T-cell (primary cell): ENCODE data around the gene KRT79. TPM values are rescaled to one million over a fixed set of nuclear protein-coding genes. Genes with fewer than 3 reads are reported as not detected.

Experiments
- ATAC-seq, 4 experiments: fragments of 200-7000 bp in 3 of 4; fragments of 150-1000 bp in 1 of 4; cut with Tn5 transposase; replicated peaks in 1 of 4; 1 replicate in 3 of 4; 2 replicates in 1 of 4; pipeline ENCODE4 v1.10.0; 2021; ENCODE audit warnings: moderate library complexity in 3 of 4, mild to moderate bottlenecking in 2 of 4, moderate number of reproducible peaks in 1 of 4
- CTCF ChIA-PET, 2 donors: fragments of 300-600 bp; sonication (Branson Sonifier 250); formaldehyde crosslinking; loops; one replicate each; lab custom pipeline; 2022; ENCODE audit warnings: antibody characterized with exemption in 2 of 2; lab: Charles Lee
- POLR2A ChIA-PET, 2 donors: fragments of 300-600 bp; sonication (Branson Sonifier 250); formaldehyde crosslinking; loops; one replicate each; lab custom pipeline; 2022; ENCODE audit warnings: antibody characterized with exemption in 2 of 2; lab: Charles Lee
- DNase-seq, 35 experiments: peaks; one replicate each; pipeline versions ENCODE4 v3.0.0 to v3.0.0-alpha.2; 2013 to 2023
- H3K27ac ChIP-seq: one replicate; pipeline ENCODE4 v1.5.1; 2013; ENCODE audit warnings: low read length
- H3K27me3 ChIP-seq, 2 experiments: replicated peaks in 1 of 2; 1 replicate in 1 of 2; 2 replicates in 1 of 2; pipeline versions ENCODE4 v1.6.1 to v1.7.0; 2013; ENCODE audit warnings: low read length in 1 of 2, mixed read lengths in 1 of 2; ENCODE audit not compliant: control insufficient read depth in 2 of 2, insufficient read depth in 2 of 2; ENCODE audit errors: extremely low read depth in 1 of 2
- H3K36me3 ChIP-seq, 2 donors: 1 replicate in 1 of 2; 2 replicates in 1 of 2; pipeline versions ENCODE4 v1.6.1 to v1.7.0; 2013; ENCODE audit warnings: low read length in 1 of 2; ENCODE audit not compliant: control insufficient read depth in 2 of 2, insufficient read depth in 1 of 2; ENCODE audit errors: extremely low read depth in 1 of 2
- H3K4me1 ChIP-seq, 2 experiments: 1 replicate in 1 of 2; 2 replicates in 1 of 2; pipeline versions ENCODE4 v1.6.1 to v1.7.0; 2013; ENCODE audit warnings: low read length in 2 of 2, mixed read lengths in 1 of 2; ENCODE audit not compliant: insufficient read depth in 2 of 2, control insufficient read depth in 1 of 2; ENCODE audit errors: extremely low read depth in 1 of 2
- H3K4me3 ChIP-seq, 2 donors: 1 replicate in 1 of 2; 2 replicates in 1 of 2; pipeline versions ENCODE4 v1.5.1 to v1.7.0; 2013; ENCODE audit warnings: mild to moderate bottlenecking in 2 of 2, low read length in 1 of 2, moderate library complexity in 1 of 2; ENCODE audit not compliant: control insufficient read depth in 1 of 2; ENCODE audit errors: extremely low read depth in 1 of 2
- H3K9me3 ChIP-seq: 2 replicates; pipeline ENCODE4 v1.7.0; 2013
- H3K27ac Mint-ChIP-seq, 2 donors: one replicate each; pipeline ENCODE4 v1.8.0; 2020 to 2021; ENCODE audit warnings: mild to moderate bottlenecking in 2 of 2, mixed read lengths in 2 of 2
- H3K27me3 Mint-ChIP-seq, 2 donors: one replicate each; pipeline ENCODE4 v1.8.0; 2021 to 2022; ENCODE audit warnings: mixed read lengths in 2 of 2
- H3K36me3 Mint-ChIP-seq: one replicate; pipeline ENCODE4 v1.8.0; 2021; ENCODE audit warnings: mixed read lengths
- H3K4me1 Mint-ChIP-seq, 3 donors: one replicate each; pipeline ENCODE4 v1.8.0; 2020 to 2022; ENCODE audit warnings: mixed read lengths in 3 of 3, mild to moderate bottlenecking in 1 of 3
- H3K4me3 Mint-ChIP-seq, 3 donors: one replicate each; pipeline ENCODE4 v1.8.0; 2020 to 2022; ENCODE audit warnings: mild to moderate bottlenecking in 3 of 3, mixed read lengths in 3 of 3, moderate library complexity in 3 of 3
- H3K9me3 Mint-ChIP-seq, 3 donors: one replicate each; pipeline ENCODE4 v1.8.0; 2020 to 2022; ENCODE audit warnings: mixed read lengths in 3 of 3
- WGBS: methylation state at CpG from one replicate; pipeline ENCODE4 v1.1.5; 2013; ENCODE audit warnings: missing lambda C conversion rate; ENCODE audit not compliant: insufficient coverage; 5-methylcytosine and 5-hydroxymethylcytosine counted together
- total RNA-seq, 35 experiments: library from RNA in 6 of 35; stranded (reverse) in 6 of 35; fragments of 120-200 nt in 1 of 35; gene quantifications; one replicate each; pipeline versions ENCODE4 v1.2.1 to v1.2.4 and lab custom pipeline; 2013 to 2026

Gene KRT79
- total RNA-seq, 5 donors from 2014 or later (not counting 1 experiment from before 2014, with no cell fraction given), result 0.28 TPM; not detected in 4

DNA sequence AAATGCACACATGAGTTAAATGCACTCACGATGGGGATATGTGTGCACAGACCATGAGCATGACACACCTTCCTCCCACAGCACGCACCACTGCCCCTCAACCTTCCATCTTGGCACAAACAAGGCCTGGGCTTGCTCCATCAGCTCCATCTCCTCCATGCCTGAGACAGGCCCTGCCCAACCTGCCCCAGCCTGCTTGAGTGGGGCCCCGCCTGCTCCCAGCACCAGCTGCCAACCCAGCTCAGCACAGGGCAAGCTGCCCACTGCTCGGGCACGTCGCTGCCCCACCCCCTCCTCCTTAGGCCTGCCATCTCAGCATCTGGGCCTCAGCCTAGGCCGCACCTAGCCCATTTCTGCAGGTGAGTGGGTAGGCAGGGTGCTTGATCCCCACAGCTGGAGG is 42.3 kb upstream of the KRT79 start:
- Mint-ChIP-seq H3K9me3 (no peaks in the 10 kb centered on the region), H3K27ac (no peak overlapping the region), H3K4me3 (no peak overlapping the region), H3K4me1 (peaks cover 21 to 32% (median 22%) of the 10 kb centered on the region in 3 donors), H3K36me3 (no peaks in the 10 kb centered on the region), H3K27me3 (peaks cover 3 to 6% of the 10 kb centered on the region in 2 donors)
- POLR2A ChIA-PET, result no interaction called here
- Histone ChIP-seq H3K9me3 (no peaks in the 10 kb centered on the region), H3K27me3 (peaks cover 0 to 47% of the 10 kb centered on the region in 2 experiments), H3K4me3 (no peak overlapping the region), H3K27ac (no peak overlapping the region), H3K36me3 (no peaks in the 10 kb centered on the region), H3K4me1 (peaks cover 0 to 39% of the 10 kb centered on the region in 2 experiments)
- no peak for DNase-seq
- no peak for ATAC-seq
- 87% methylated on average over 3 of the region's 7 CpGs for WGBS
- CTCF ChIA-PET, result interaction anchor here (0.6 to 0.8 kb wide), 2 partner anchors 9 to 298 kb away, joined by 3 to 4 read pairs; no protein-coding TSS in a partner anchor

DNA sequence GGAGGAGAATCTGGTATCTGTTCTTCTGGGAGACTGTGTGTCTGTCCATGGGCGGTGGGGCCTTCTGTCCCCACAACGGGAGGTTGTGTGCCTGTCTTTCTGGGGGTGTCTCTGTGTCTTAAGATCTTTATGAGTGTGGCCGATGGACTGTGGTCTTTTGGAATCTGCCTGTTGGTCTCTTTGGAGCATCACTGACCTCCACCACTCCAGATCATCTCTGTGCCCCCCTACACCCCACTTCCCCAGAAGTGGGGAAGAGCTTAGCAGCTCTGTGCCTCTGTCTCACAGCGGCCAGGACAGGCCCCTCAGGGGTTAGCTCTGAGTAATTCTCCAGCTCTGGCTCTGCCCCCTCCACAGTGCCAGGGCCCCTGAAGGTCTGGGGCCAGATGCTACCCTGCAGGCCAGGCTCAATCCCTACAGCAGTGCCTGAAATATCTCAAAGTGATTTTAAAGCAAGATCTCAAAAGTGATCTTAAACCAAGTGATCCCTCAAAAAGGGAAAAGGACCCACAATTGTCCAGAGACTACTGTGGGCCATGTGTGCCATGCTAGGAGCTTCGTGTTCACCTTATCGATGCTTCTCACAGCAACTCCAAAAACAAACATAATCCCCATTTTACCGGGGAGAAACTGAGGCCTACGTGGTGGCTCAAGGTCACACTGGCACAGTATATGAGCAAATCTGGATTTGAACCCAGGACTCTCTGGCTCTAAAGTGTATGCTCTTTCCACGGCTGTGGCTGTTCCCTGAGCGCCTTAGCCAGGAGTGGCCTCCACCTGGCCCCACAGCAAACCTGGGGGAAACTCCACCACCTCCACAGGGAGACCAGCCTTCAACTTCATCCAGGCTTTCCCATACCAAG is 40.7 kb upstream of the KRT79 start:
- H3K4me1 Mint-ChIP-seq, result peaks cover 24 to 39% (median 26%) of the 10 kb centered on the region in 3 donors
- 100% methylated on average over 5 of the region's 10 CpGs for WGBS
- no peaks in the 10 kb centered on the region for H3K36me3 Mint-ChIP-seq
- Histone ChIP-seq H3K36me3 (no peaks in the 10 kb centered on the region), H3K27ac (no peak overlapping the region), H3K4me1 (peaks cover 0 to 49% of the 10 kb centered on the region in 2 experiments), H3K4me3 (peak overlapping the region; percentile 29 to 44), H3K27me3 (peaks cover 0 to 33% of the 10 kb centered on the region in 2 experiments), H3K9me3 (no peaks in the 10 kb centered on the region)
- no peaks in the 10 kb centered on the region for H3K27me3 Mint-ChIP-seq
- no peak for ATAC-seq
- H3K9me3 Mint-ChIP-seq, result no peaks in the 10 kb centered on the region
- POLR2A ChIA-PET, result interaction anchor here (0.5 to 0.6 kb wide), 2 partner anchors 295 to 830 kb away, joined by 3 to 5 read pairs; no protein-coding TSS in a partner anchor
- no peak for DNase-seq
- peak overlapping the region in 1 of 2 donors; percentile 86 for H3K27ac Mint-ChIP-seq
- peak overlapping the region; percentile 64 to 83 (median 77) for H3K4me3 Mint-ChIP-seq
- CTCF ChIA-PET, result interaction anchor here (0.5 to 5.0 kb wide), 4 partner anchors 10 to 290 kb away, joined by 4 to 37 read pairs (median 8); no protein-coding TSS in a partner anchor

DNA sequence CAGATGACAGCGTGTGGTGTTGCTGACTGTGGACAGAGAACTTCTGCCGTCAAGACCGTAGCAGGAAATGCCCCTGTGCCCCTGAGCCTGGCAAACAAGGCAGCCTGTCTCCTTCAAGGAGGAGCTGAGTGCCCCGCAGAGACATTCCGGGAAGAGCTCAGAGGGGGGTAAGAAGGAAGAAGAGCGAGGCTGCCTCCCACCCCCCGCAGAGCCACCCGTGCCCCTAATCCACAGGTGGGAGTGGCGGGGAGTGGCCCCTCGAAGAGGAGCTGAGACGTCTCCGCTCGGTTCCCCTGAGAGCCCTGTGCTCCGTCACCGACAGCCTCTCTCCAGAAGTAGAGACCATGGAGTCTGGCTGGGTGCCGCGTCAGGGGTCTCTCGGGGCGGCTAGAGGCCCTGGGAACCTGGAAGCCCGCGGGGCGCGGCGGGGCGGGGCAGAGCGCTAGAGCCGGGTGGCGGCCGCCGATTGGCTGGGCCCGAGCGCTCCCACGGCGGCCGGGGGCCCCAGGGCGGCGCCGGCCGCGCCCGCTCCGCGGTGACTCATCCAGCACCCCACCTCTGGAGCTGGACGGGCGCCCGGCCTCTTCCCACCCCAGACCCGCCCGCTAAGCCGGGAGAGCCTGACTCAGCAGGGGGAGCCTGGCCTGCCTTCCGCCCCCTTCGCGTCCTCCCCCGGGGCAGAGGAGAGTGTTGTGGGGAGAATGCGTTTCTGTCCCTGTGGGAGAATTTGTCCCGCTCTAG is 39.9 kb upstream of the KRT79 start:
- no peaks in the 10 kb centered on the region for H3K36me3 ChIP-seq
- peaks cover 0 to 26% of the 10 kb centered on the region in 2 experiments for H3K27me3 ChIP-seq
- POLR2A ChIA-PET, result interaction anchor here (0.5 to 0.9 kb wide), 3 partner anchors 292 to 830 kb away, joined by 3 to 5 read pairs (median 3); no protein-coding TSS in a partner anchor
- H3K4me3 Mint-ChIP-seq, result peak overlapping the region; percentile 65 to 83 (median 78)
- H3K4me3 ChIP-seq, result peak overlapping the region; percentile 40 to 44
- peaks cover 0 to 43% of the 10 kb centered on the region in 2 experiments for H3K4me1 ChIP-seq
- H3K4me1 Mint-ChIP-seq, result peaks cover 25 to 40% (median 27%) of the 10 kb centered on the region in 3 donors
- ATAC-seq (peak; percentile 68 to 79 (median 74)), DNase-seq (peak in 22 of 35 experiments; percentile 5 to 61 (median 27))
- H3K9me3 Mint-ChIP-seq, result no peaks in the 10 kb centered on the region
- no peaks in the 10 kb centered on the region for H3K27me3 Mint-ChIP-seq
- no peaks in the 10 kb centered on the region for H3K36me3 Mint-ChIP-seq
- H3K27ac ChIP-seq, result peak overlapping the region; percentile 51
- WGBS, result 2% methylated on average over 36 of the region's 55 CpGs
- H3K9me3 ChIP-seq, result no peaks in the 10 kb centered on the region
- CTCF ChIA-PET, result interaction anchor here (0.5 to 5.0 kb wide), 10 partner anchors 9 to 293 kb away, joined by 3 to 37 read pairs (median 4); no protein-coding TSS in a partner anchor
- peak overlapping the region; percentile 1 to 86 for H3K27ac Mint-ChIP-seq

DNA sequence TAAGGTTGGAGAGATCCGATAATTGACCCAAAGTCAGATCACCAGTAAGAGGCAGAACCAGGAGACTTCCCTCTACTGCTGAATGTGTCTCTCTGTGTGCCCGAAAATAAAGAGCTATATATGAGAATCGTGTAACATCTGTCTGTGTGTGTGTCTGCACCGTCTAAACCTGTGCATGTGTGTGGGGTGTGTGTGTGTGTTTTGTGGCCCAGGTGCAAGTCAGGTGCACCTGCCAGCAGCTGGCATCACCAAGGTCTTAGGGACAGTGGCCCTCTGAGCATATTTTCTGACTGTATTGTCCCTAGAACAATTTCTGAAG is 39.4 kb upstream of the KRT79 start:
- 25% methylated on average over 2 of the region's 4 CpGs for WGBS
- no peak for ATAC-seq
- DNase-seq, result no peak
- H3K27ac Mint-ChIP-seq, result peak overlapping the region; percentile 1 to 65
- ChIA-PET POLR2A (interaction anchor here in 1 of 2 donors (0.9 kb wide), 1 partner anchor 292 kb away, joined by 3 read pairs; no protein-coding TSS in a partner anchor), CTCF (interaction anchor here (0.6 to 5.0 kb wide), 9 partner anchors 9 to 292 kb away, joined by 3 to 37 read pairs (median 4); no protein-coding TSS in a partner anchor)
- Histone ChIP-seq H3K27ac (no peak overlapping the region), H3K9me3 (no peaks in the 10 kb centered on the region), H3K36me3 (no peaks in the 10 kb centered on the region), H3K4me1 (peaks cover 0 to 39% of the 10 kb centered on the region in 2 experiments), H3K27me3 (peaks cover 0 to 21% of the 10 kb centered on the region in 2 experiments), H3K4me3 (peak overlapping the region in 1 of 2 donors; percentile 40)
- no peaks in the 10 kb centered on the region for H3K36me3 Mint-ChIP-seq
- no peaks in the 10 kb centered on the region for H3K9me3 Mint-ChIP-seq
- peak overlapping the region; percentile 65 to 83 (median 78) for H3K4me3 Mint-ChIP-seq
- peaks cover 28 to 39% (median 32%) of the 10 kb centered on the region in 3 donors for H3K4me1 Mint-ChIP-seq
- no peaks in the 10 kb centered on the region for H3K27me3 Mint-ChIP-seq

DNA sequence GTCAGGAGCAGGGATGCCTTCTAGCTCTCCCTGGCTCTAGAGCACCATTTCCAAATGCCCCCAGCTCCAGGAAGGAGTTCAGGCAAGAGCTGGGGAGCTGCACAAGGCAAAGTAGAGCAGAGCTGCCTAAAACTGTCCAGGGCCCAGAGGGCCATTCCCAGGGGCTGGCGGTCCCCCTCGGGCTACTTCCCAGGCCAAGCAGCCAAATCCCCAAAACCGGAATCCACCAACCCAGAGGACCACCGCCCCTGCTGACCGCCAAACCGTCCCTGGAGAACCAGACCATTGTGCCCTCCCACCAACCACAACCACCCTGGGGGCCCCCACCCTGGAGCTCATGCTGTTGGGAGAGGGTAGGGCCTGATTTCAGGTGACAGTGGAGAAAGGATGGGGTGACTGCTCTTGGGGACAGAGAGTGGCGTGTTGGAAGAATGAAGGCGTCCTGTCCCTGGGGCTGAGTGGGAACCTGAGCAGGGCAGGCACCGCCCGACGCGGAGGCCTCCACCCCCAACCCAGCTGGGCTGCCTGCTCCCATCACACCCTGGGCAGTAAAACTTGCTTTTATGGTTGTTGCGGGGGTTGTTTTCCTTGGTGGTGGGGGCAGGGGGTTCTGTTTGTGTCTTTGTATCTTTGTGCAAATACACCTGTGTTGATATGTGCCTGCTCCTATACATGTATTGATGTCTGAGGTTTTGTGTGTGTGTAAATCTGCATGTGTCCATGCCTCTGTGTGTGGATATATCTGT is 38.7 kb upstream of the KRT79 start:
- Mint-ChIP-seq H3K4me3 (peak overlapping the region in 2 of 3 donors; percentile 78 to 83), H3K4me1 (peaks cover 31 to 42% (median 38%) of the 10 kb centered on the region in 3 donors), H3K27me3 (no peaks in the 10 kb centered on the region), H3K36me3 (no peaks in the 10 kb centered on the region), H3K27ac (peak overlapping the region in 1 of 2 donors; percentile 65), H3K9me3 (no peaks in the 10 kb centered on the region)
- Histone ChIP-seq H3K9me3 (no peaks in the 10 kb centered on the region), H3K36me3 (no peaks in the 10 kb centered on the region), H3K27me3 (peaks cover 0 to 21% of the 10 kb centered on the region in 2 experiments), H3K4me1 (peaks cover 0 to 42% of the 10 kb centered on the region in 2 experiments), H3K4me3 (no peak overlapping the region), H3K27ac (no peak overlapping the region)
- WGBS, result 98% methylated on average over 8 of the region's 13 CpGs
- ATAC-seq (no peak), DNase-seq (no peak)
- POLR2A ChIA-PET, result no interaction called here
- CTCF ChIA-PET, result interaction anchor here (1.0 to 5.0 kb wide), 5 partner anchors 12 to 292 kb away, joined by 3 to 37 read pairs (median 5); no protein-coding TSS in a partner anchor
